HG03558 (cell line): Measurements from ENCODE around the gene TAPBPL.

ENCODE experiments used
- ATAC-seq: cut with Tn5 transposase; IDR thresholded peaks from one replicate; pipeline ENCODE4 v1.9.1; 2021; ENCODE audit warnings: moderate number of reproducible peaks; ENCODE audit not compliant: unreplicated experiment; ENCODE audit errors: extremely low read depth

Gene TAPBPL

DNA sequence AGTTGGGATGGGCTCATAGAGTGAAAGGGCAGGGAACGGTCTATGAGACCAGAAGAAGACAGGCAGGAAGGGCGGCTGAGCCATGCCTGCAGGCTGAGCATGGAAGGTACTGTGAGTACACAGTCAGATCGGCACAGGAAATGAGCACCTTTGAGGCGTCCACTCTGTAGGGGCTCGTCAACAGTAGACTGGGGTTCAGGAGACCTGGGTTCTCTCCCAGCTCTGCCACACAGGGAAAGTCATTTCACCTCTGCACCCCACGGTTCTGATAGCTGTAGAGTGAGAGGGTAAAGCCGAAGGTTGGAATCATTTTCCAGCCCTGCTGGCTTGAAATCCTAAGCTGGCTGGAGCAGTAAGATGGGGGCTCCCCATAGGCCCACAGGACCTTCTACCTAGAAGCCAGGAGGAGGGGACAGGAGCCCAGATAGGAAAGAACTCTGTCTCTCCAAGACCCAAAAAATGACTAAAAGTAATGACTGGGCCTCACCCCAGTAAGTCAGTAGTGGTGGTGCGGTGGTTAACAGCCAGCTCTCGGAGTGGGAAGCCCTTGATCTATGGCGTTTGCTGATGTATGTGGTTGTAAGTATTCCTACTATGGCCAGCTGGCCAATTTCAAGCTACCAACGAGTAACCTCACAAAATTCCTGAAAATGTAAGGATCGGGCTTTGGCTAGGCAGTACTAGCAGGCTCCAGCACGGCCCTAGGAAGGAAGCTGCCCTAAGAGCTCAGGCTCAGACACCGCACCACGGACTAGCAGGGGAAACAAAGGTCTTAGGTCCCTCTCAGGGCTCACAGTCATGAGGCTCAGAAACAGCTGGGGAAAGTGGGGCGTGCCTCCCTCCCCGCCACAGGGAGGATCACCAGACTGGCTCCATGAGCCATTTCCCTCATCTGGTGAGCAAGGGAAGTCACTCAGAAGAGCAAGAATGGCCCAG, 17.4 kb upstream of the TAPBPL start:
- no peak for ATAC-seq

DNA sequence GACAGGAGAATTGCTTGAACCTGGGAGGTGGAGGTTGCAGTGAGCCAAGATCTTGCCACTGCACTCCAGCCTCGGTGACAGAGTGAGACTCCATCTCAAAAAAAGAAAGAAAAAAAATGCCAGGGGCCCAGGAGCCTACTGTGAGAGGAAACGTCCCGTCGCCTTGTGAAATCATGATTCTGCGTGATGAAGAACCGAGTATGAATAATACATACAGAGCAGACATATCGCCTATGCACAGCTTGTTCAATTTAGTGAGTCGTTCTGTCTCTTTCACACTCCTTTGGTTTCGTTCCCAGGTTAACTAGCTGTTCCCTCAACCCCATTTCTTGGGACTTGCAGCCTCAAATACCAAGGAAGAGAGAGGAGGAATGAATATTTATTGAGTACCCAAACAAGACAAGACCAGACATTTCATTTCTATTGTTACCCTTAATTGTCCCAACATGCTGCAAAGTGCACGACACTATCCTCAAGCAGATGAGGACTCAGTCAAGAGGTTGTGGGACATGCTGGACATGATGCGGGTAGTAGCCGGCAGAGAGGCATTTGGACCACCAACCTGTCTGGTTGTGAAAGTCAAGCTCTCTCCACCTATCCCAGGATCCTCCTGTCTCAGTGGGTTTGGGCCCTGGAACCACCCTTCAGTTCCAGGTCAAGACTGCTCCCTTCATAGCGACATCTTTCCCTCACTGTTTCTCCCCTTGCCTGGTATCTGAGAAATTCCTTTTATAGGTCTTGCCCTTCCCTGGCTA, 15.7 kb upstream of the TAPBPL start:
- ATAC-seq: no peak

DNA sequence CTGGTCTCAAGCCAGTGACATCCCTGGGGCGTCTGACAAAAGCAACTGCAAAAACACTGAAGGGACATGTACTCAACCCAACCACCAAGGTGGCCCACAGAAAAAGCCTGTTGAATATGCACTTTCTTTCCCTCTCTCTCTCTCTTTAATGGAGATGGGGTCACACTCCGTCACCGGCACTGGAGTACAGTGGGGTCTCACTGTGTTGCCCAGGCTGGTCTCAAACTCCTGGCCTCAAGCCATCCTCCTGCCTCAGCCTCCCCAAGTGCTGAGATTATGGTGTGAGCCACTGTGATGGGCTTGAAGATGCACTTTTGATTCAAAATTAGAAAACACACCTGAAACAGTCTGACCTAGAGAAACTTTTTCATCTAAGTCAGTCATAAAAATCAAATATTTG, 14.3 kb upstream of the TAPBPL start:
- ATAC-seq: no peak

DNA sequence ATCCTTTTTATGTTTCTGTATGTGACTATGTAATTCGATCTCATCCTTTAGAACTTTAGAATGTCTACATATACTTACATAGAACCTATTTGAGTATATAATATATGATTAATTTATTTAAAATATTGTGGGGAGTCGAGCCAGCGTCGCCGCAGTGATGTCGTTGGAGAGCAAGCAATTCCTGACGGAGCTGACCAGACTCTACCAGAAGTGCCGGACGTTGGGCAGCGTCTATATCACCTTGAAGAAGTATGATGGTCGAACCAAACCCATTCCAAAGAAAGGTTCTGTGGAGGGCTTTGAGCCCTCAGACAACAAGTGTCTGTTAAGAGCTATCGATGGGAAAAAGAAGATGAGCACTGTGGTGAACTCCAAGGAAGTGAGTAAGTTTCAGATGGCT, 13.5 kb upstream of the TAPBPL start:
- ATAC-seq: no peak

DNA sequence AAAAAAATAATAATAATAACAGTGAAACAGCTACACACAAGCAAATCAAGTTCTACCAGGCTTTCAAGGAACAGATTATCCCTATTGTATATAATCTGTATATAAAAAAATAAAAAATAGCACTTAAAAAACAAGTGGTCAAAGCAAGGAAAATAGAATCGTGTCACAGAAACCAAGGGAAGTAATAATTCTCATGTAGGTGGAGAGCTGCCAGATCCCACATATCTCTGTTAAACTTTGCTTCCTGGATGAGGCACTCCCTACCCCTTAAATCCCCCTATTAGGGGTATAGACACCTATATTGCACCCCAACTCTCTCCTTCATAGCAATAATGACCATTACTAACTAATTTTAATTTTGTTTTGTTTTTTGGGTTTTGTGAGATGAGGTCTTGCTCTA, 11.5 kb upstream of the TAPBPL start:
- ATAC-seq: no peak

DNA sequence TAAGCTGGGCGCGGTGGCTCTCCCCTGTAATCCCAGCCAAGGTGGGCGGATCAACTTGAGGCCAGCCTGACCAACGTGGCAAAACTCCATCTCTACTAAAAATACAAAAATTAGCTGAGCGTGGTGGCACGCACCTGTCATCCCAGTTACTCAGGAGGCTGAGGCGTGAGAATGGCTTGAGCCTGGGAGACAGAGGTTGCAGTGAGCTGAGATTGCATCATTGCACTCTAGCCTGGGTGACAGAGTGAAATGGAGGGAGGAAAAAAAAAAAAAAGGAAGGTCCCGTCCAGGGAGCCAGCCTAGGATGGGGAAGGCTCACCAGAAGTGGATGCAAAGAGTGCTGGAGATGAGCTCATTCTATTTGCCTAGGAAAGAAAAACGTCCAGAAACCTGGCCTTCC, 9.0 kb upstream of the TAPBPL start:
- no peak for ATAC-seq

DNA sequence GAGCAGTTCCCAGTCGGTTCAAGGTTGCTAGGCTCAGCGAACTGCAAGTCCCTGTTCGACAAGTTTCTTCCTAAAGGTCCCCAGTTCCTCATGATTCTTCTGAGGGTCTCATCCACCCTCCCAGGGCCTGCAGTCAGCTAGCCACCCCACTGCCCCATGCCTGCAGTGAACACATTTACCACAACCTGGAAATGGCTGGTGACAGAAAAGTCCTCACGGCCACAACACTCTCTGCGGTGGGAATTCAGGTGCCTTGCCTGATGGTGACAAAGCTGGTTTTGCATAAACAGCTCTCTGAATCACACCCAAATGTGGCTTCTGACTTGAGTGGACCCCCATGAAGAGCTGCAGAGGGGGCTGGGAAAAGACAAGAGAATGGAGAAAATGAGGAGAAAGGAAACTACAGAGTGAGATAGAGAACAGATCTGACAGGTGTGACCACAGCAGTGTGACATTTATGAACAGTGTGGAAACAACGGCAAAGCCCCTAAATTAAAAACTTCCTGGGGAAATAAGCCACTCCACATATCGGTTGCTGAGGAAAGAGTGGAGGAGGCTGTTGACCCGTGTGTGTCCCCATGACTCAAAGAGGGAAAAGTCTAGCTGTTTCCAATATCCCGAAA, 8.4 kb upstream of the TAPBPL start:
- ATAC-seq: no peak

DNA sequence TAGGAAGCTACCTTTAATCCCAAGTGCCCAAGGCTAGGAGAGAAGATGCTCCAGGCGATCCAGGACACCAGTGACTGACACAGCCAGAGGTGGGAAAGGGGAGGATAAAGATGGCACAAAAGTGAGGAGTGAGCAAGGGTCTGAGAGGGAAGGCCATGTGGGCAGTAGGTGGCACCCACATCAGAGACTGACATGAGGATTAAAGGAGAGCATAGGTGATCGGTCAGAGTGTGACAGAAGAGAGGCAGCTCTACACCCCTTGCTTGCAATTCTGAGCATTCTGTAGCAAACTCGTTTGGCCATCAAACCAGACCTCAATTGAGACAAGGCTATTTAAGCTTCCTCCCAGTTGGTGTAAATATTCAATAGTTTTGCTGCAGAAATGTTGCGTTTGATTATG, 7.8 kb upstream of the TAPBPL start:
- no peak for ATAC-seq

DNA sequence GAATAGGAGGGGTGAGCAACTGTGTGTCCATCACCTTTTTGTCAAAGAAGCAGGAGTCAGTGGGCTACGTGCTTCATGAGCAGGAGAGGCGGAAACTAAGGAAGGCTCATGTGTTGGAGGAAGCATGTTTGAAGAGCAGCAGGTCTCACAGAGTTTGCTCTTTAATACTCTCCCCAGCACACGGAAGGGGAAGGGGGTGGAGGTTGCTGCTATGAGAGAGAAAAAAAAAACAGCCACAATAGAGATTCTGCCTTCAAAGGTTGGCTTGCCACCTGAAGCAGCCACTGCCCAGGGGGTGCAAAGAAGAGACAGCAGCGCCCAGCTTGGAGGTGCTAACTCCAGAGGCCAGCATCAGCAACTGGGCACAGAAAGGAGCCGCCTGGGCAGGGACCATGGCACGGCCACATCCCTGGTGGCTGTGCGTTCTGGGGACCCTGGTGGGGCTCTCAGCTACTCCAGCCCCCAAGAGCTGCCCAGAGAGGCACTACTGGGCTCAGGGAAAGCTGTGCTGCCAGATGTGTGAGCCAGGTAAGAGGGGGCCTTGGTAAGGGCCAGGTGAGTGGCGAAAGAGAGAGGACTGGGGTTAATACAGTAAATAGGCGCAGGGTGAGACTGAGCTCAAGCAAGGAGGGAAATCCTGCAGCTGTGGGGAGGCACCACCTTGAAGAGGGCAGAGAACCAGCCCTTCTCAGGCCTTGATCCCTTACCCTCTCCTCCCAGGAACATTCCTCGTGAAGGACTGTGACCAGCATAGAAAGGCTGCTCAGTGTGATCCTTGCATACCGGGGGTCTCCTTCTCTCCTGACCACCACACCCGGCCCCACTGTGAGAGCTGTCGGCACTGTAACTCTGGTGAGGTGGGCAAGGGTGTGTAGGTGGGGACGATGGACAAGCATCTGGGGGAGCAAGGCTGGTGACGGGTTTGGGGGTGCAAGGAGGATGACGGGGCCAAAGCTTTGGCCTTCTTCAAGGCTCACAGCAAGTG, 6.8 kb upstream of the TAPBPL start, which contains the start of gene CD27:
Gene CD27, plus strand, starts transcription at position 252 of the 985 bp plus-strand sequence. Its CDS starts 141 bp downstream, at position 393.
- ATAC-seq: no peak

DNA sequence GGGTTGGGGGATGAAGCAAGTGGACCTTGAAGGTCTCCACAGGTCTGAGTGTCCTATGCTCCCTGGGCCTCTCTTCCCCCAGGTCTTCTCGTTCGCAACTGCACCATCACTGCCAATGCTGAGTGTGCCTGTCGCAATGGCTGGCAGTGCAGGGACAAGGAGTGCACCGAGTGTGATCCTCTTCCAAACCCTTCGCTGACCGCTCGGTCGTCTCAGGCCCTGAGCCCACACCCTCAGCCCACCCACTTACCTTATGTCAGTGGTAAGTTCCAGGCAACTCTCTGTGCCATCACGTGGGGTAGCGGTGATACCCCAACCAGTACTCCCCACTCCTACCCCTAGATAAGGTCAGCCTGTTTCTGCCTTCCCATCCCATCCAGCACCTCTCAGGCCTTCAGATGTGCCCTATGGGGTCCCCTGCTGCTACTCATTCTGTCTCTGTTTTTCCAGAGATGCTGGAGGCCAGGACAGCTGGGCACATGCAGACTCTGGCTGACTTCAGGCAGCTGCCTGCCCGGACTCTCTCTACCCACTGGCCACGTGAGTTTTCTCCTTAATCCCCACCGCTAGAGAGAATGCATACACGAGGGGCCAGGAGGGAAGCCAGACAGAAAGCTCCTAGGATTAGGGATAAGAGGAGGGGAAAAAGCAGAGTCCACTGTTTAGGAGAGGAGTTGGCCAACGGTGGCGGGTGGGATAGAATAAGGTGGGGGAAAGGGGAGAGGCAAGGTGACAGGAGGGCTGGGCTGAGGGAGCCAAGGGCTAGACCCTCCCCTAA, 1.6 kb upstream of the TAPBPL start:
- ATAC-seq: no peak

DNA sequence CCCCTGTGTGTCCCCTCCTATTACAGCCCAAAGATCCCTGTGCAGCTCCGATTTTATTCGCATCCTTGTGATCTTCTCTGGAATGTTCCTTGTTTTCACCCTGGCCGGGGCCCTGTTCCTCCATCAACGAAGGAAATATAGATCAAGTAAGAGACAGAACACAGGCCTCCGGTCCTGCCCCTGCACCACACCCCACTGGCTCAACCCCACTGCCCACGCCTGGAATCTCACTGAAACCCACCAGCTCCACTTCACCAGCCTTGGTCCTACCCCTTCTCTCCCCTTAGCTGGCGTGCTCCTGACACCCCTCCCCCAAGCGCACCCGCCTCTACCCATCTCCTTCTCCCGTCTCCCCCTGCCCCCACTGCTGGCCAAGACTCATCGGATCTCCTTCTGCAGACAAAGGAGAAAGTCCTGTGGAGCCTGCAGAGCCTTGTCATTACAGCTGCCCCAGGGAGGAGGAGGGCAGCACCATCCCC, 934 bp upstream of the TAPBPL start:
- no peak for ATAC-seq

DNA sequence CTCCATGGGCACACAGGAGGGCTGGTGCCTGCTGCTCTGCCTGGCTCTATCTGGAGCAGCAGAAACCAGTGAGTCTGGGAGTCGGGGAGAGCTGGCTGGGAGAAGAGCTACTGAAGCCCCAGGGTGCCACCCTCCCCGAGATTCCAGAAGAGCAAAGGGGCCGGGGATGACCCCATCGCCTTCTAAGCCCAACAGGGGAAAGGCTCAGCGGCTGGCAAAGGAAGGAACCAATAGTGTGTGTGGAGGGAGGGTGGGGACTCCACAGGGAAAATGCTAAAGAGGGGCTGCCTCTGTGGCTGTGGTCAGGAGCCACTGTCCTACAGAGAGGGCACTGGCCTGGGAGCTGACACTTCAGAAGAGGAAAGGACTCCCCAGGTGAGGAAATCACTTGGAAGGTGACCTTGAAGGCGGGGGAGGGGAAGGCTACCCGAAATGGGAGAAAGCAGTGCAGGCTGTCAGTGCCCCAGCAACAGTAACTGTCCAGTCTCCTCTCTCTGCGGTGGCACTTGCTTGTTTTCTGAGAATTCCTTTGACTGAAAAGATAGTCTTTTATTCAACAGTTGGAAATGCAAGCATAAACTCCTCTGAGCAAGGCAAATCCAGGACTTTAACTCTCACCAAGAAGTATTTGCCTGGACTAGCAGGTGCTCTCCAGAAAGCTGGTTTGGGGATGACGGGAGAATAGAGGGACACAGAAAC, 552 bp downstream of the TAPBPL start:
- no peak for ATAC-seq

DNA sequence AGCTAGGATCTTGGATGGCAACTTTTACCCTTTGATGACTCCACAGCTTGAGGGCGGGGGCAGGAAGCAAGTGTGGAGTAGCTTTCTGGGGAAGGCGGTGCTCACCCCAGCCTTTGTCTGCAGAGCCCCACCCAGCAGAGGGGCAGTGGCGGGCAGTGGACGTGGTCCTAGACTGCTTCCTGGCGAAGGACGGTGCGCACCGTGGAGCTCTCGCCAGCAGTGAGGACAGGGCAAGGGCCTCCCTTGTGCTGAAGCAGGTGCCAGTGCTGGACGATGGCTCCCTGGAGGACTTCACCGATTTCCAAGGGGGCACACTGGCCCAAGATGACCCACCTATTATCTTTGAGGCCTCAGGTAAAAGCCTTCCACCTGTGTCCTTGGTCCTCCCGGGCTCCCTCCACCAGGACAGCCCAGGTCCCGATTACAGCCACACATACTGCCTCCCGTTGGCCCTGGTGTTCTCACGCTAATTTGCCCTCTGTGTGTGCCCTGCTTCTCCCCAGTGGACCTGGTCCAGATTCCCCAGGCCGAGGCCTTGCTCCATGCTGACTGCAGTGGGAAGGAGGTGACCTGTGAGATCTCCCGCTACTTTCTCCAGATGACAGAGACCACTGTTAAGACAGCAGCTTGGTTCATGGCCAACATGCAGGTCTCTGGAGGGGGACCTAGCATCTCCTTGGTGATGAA, 1.2 kb downstream of the TAPBPL start:
- no peak for ATAC-seq

DNA sequence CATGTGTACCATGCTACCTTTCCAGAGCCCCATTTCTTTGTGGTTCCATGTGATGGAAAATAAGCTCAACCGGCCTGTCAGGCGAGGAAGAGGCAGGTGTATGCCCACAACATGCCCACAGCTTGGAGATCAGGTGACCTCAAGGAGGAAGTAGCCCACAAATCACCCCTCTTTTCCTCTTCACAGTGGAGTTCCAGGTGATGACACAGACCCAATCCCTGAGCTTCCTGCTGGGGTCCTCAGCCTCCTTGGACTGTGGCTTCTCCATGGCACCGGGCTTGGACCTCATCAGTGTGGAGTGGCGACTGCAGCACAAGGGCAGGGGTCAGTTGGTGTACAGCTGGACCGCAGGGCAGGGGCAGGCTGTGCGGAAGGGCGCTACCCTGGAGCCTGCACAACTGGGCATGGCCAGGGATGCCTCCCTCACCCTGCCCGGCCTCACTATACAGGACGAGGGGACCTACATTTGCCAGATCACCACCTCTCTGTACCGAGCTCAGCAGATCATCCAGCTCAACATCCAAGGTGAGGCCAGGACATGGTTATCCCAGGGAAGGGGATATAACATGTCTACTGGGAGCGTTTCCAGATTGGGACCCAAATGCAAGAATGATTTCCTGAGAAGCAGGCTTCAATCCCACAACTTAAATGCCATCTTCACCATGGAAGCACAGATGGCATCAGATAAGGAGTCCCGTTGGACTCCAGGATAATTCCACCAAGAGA, 5.5 kb downstream of the TAPBPL start:
- no peak for ATAC-seq

DNA sequence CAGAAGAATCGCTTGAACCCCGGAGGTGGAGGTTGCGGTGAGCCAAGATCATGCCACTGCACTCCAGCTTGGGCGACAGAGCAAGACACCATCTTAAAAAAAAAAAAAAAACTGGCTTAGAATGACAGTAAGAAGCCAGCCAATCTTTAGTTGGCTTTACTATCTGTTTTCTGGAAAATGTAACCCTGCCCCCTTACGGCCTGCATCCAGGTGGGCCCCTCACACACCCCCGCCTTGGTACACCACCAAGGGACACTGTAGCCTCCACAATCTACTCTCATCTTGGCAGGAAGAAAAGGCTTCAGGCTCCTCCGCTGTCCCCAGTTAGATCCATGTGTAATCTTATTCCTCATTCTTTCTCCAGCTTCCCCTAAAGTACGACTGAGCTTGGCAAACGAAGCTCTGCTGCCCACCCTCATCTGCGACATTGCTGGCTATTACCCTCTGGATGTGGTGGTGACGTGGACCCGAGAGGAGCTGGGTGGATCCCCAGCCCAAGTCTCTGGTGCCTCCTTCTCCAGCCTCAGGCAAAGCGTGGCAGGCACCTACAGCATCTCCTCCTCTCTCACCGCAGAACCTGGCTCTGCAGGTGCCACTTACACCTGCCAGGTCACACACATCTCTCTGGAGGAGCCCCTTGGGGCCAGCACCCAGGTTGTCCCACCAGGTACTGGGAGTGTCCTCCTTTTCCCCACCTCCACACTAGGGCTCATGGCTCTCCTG, 6.6 kb downstream of the TAPBPL start:
- no peak for ATAC-seq

DNA sequence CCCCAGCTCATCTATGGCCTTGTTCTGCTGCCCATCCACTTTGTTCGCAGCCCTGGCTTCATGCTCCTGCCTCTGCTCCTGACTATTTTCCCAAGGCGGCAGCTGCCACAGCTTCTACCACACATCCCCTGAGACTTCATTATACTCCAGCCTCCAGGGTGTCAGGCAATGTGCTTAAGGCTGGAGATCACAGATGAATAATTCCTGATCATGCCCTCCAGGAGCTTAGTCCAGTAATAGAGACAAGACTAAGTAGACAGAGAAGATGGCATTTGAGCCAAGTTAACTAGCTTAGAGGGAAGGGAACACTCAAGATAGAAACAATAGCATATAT, 7.1 kb downstream of the TAPBPL start:
- ATAC-seq: no peak
